IMR-90 (cell line): ENCODE results near the gene RAD52. TPM values are rescaled to one million over a fixed set of nuclear protein-coding genes. Genes with fewer than 3 reads are reported as not detected.

ENCODE experiments used
- ATAC-seq: fragments of 200-7000 bp; cut with Tn5 transposase; 2 replicates; pipeline ENCODE4 v1.9.1; 2020; ENCODE audit warnings: low read depth, mild to moderate bottlenecking, moderate library complexity
- BruUV-seq: library from RNA; stranded (reverse); fragments of 400-500 nt; replicated peaks from 2 replicates; lab custom pipeline; 2021; lab: Mats Ljungman, UMichigan
- CTCF ChIA-PET: fragments of 300-600 bp; formaldehyde crosslinking; extraction: SDS; loops from one replicate; lab custom pipeline; 2021; ENCODE audit warnings: antibody characterized with exemption; lab: Yijun Ruan, JAX
- POLR2A ChIA-PET: fragments of 300-600 bp; sonication (Branson Sonifier 250); formaldehyde crosslinking; loops from one replicate; lab custom pipeline; 2022; ENCODE audit warnings: antibody characterized with exemption; ENCODE audit not compliant: unreplicated experiment; lab: Charles Lee
- DNase-seq: peaks from one replicate; pipeline ENCODE4 v3.0.0; 2013
- H2AFZ ChIP-seq: replicated peaks from 2 replicates; pipeline ENCODE3; 2013; ENCODE audit warnings: low read length, mild to moderate bottlenecking; ENCODE audit not compliant: poor library complexity
- H2AK5ac ChIP-seq: 2 replicates; pipeline ENCODE4 v1.6.1; 2013; ENCODE audit warnings: low read depth, low read length, inconsistent platforms
- H2AK9ac ChIP-seq: replicated peaks from 2 replicates; pipeline ENCODE3; 2013; ENCODE audit warnings: mild to moderate bottlenecking, low read depth, low read length, moderate library complexity; ENCODE audit not compliant: poor library complexity
- H2BK120ac ChIP-seq: 2 replicates; pipeline ENCODE4 v1.6.1; 2013; ENCODE audit warnings: low read depth, low read length, inconsistent platforms
- H2BK15ac ChIP-seq: 3 replicates; pipeline ENCODE4 v1.6.1; 2013; ENCODE audit warnings: low read depth, low read length, inconsistent platforms
- H2BK20ac ChIP-seq: 2 replicates; pipeline ENCODE4 v1.6.1; 2013; ENCODE audit warnings: low read depth, mild to moderate bottlenecking, inconsistent platforms, low read length, moderate library complexity
- H2BK5ac ChIP-seq: 2 replicates; pipeline ENCODE4 v1.6.1; 2013; ENCODE audit warnings: mild to moderate bottlenecking, low read depth, low read length, inconsistent platforms; ENCODE audit not compliant: poor library complexity, severe bottlenecking
- H3K14ac ChIP-seq: replicated peaks from 2 replicates; pipeline ENCODE4 v1.6.1; 2013; ENCODE audit warnings: low read depth, low read length, inconsistent platforms
- H3K18ac ChIP-seq: 2 replicates; pipeline ENCODE4 v1.6.1; 2013; ENCODE audit warnings: low read depth, low read length, control low read depth
- H3K23ac ChIP-seq: 2 replicates; pipeline ENCODE4 v1.6.1; 2013; ENCODE audit warnings: low read depth, low read length, inconsistent platforms
- H3K27ac ChIP-seq: 2 replicates; pipeline ENCODE4 v1.5.1; 2013; ENCODE audit warnings: mild to moderate bottlenecking, control low read depth, low read length; ENCODE audit not compliant: insufficient read depth
- H3K27me3 ChIP-seq: 2 replicates; pipeline ENCODE4 v1.6.1; 2013; ENCODE audit warnings: low read length; ENCODE audit not compliant: control insufficient read depth, insufficient read depth
- H3K36me3 ChIP-seq: 2 replicates; pipeline ENCODE4 v1.6.1; 2013; ENCODE audit warnings: low read length, mixed read lengths; ENCODE audit not compliant: control insufficient read depth, insufficient read depth
- H3K4ac ChIP-seq: 2 replicates; pipeline ENCODE4 v1.6.1; 2013; ENCODE audit warnings: low read depth, low read length, inconsistent platforms
- H3K4me1 ChIP-seq: 2 replicates; pipeline ENCODE4 v1.6.1; 2013; ENCODE audit warnings: low read length, mixed read lengths; ENCODE audit not compliant: control insufficient read depth, insufficient read depth
- H3K4me2 ChIP-seq: 2 replicates; pipeline ENCODE4 v1.6.1; 2013; ENCODE audit warnings: low read depth, mild to moderate bottlenecking, control low read depth, low read length, moderate library complexity
- H3K4me3 ChIP-seq: 2 replicates; pipeline ENCODE4 v1.5.1; 2013; ENCODE audit warnings: low read depth, mild to moderate bottlenecking, control low read depth, low read length, moderate library complexity; ENCODE audit not compliant: insufficient read depth
- H3K56ac ChIP-seq: 2 replicates; pipeline ENCODE4 v1.6.1; 2013; ENCODE audit warnings: low read length, inconsistent platforms; ENCODE audit not compliant: insufficient read depth; ENCODE audit errors: extremely low read depth
- H3K79me1 ChIP-seq, 2 experiments: 2 replicates each; pipeline ENCODE4 v1.6.1; 2013; ENCODE audit warnings: low read length in 2 of 2, inconsistent platforms in 1 of 2, low read depth in 1 of 2
- H3K9ac ChIP-seq: 2 replicates; pipeline ENCODE4 v1.6.1; 2013; ENCODE audit warnings: low read depth, low read length, control low read depth
- H3K9me1 ChIP-seq: 2 replicates; pipeline ENCODE4 v1.6.1; 2013; ENCODE audit warnings: low read length, inconsistent platforms; ENCODE audit not compliant: insufficient read depth
- H3K9me3 ChIP-seq: 2 replicates; pipeline ENCODE4 v1.6.1; 2013; ENCODE audit warnings: low read length; ENCODE audit not compliant: control insufficient read depth, insufficient read depth
- H4K20me1 ChIP-seq: 2 replicates; pipeline ENCODE4 v1.6.1; 2013; ENCODE audit warnings: low read length, inconsistent platforms; ENCODE audit not compliant: insufficient read depth
- H4K5ac ChIP-seq: 2 replicates; pipeline ENCODE4 v1.6.1; 2013; ENCODE audit warnings: mild to moderate bottlenecking, low read depth, low read length, control low read depth
- H4K8ac ChIP-seq, 2 experiments: 2 replicates each; pipeline ENCODE4 v1.6.1; 2013; ENCODE audit warnings: low read depth in 2 of 2, low read length in 2 of 2, control low read depth in 1 of 2, inconsistent platforms in 1 of 2
- H4K91ac ChIP-seq: 2 replicates; pipeline ENCODE4 v1.6.1; 2013; ENCODE audit warnings: low read depth, low read length, inconsistent platforms; ENCODE audit not compliant: insufficient read depth
- BHLHE40 ChIP-seq: fragments of 150-350 bp; IDR thresholded peaks from 2 replicates; pipeline ENCODE4 v1.6.1; 2016; ENCODE audit warnings: mild to moderate bottlenecking, low read depth, low read length
- ELK1 ChIP-seq: fragments of 150-350 bp; IDR thresholded peaks from 2 replicates; pipeline ENCODE4 v1.6.1; 2016; ENCODE audit warnings: low read depth, mild to moderate bottlenecking, low read length, moderate library complexity, borderline replicate concordance
- FOS ChIP-seq: fragments of 150-350 bp; IDR thresholded peaks from 2 replicates; pipeline ENCODE4 v1.6.1; 2016; ENCODE audit warnings: low read depth, low read length
- MXI1 ChIP-seq: IDR thresholded peaks from 2 replicates; pipeline ENCODE4 v1.6.1; 2012; ENCODE audit warnings: low read depth, mild to moderate bottlenecking, low read length, moderate library complexity, borderline replicate concordance
- RCOR1 ChIP-seq: IDR thresholded peaks from 2 replicates; pipeline ENCODE4 v1.6.1; 2012; ENCODE audit warnings: mild to moderate bottlenecking, low read length, improper control_type of control experiment; ENCODE audit not compliant: insufficient replicate concordance
- RFX5 ChIP-seq: IDR thresholded peaks from 2 replicates; pipeline ENCODE4 v1.8.0; 2012; ENCODE audit warnings: low read depth, mild to moderate bottlenecking, low read length, moderate library complexity
- WGBS, 2 experiments: methylation state at CpG; one replicate each; pipeline versions ENCODE4 v1.1.5 to v1.1.7; 2013; ENCODE audit warnings: missing lambda C conversion rate in 2 of 2; ENCODE audit not compliant: insufficient read length in 1 of 2; ENCODE audit errors: extremely low coverage in 2 of 2; 5-methylcytosine and 5-hydroxymethylcytosine counted together
- dilution Hi-C: fragments of 300-500 bp; cut with HindIII; formaldehyde crosslinking; loops from one replicate; pipeline ENCODE4 v1.14.3; 2018; ENCODE audit warnings: low sequenced_read_pairs; ENCODE audit not compliant: unreplicated experiment
- in situ Hi-C: fragments of 300-500 bp; cut with MboI; formaldehyde crosslinking; loops from 3 replicates; pipeline ENCODE4 v1.14.3; 2019; ENCODE audit warnings: low sequenced_read_pairs, inconsistent platforms, mixed read lengths
- intact Hi-C: fragments of 100-400 bp; cut with micrococcal nuclease; formaldehyde crosslinking; loops from 2 replicates; pipeline ENCODE4 v1.10.0; 2022
- polyA plus RNA-seq, 3 experiments: library from polyadenylated mRNA; depleted of rRNA; stranded (reverse); fragments of >200 nt; gene quantifications; 2 replicates each; pipeline ENCODE4 v1.2.3, GENCODE V29; 2012; ENCODE audit warnings: low replicate concordance in 1 of 3
- total RNA-seq: library from RNA; depleted of rRNA; stranded (reverse); fragments of >200 nt; gene quantifications from 2 replicates; pipeline ENCODE4 v1.2.3, GENCODE V29; 2012

RAD52 gene
- total and polyA plus RNA-seq, 2 of the 4 experiments (the other 2 are of a cell fraction) = 10.7 to 11.3 TPM

DNA sequence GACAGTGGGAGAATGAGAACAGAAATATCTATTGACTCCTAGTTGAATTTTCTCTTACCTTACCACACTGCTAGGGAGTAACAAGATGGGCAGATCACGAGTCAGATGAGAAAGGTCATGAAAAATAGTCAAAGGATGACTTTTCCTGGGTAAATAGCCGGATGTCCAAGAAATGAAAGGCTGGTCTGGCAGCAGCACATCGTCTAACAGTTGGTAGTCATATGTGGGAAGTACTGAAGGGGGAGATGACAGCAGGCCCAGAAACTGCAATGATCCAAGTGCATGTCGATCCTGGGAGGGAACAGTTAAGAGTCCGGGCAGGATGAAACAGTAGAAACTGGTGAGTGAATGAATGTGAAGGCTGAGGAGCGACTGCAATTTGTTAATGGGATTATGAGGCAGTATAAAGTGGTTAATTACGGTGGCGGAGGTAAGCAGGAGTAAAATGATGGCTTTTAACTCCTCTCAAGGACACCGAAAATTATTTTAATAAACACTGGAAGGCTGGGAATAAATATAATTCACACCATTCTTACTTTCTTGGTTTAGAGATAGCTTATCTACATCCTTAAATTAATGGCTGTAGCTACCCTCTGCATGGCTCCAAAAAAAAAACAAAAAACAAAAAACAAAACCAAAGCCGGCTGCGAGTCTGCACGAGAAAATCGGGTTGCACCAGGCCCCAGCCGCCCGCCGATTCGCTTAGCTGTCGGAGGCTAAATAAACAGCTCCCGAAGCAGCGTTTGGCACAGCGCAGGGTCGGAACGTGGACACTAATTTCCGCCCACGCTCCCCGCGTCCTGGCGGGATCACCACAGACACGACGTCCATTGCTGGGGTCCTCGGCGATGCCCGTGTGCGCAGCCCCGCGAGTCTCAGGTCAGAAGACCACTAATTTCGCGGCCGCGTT, 40.5 kb upstream of the RAD52 start:
- ATAC-seq = peak; percentile 41
- BruUV-seq = TSS peak; percentile 37
- peak overlapping the region; percentile 49 for H3K18ac ChIP-seq
- H2BK5ac ChIP-seq = peak overlapping the region; percentile 97
- dilution Hi-C loops = no loop called here
- H3K27ac ChIP-seq = peak overlapping the region; percentile 96
- H3K9ac ChIP-seq = peak overlapping the region; percentile 85
- intact Hi-C loops = loop anchor here (2.0 to 10.0 kb wide), 4 partner anchors 41 to 595 kb away; partner anchors contain the start of gene RAD52
- H3K79me1 ChIP-seq = peaks cover 19 to 38% of the 10 kb centered on the region in 2 experiments
- H3K9me1 ChIP-seq = peaks cover 9% of the 10 kb centered on the region
- H3K56ac ChIP-seq = peak overlapping the region; percentile 82
- H2BK20ac ChIP-seq = peak overlapping the region; percentile 8; the same call in 1 of the 2 replicates
- peak overlapping the region; percentile 56 for H3K4me2 ChIP-seq
- H3K4ac ChIP-seq = peak overlapping the region; percentile 93
- peak overlapping the region; percentile 96 for H2AFZ ChIP-seq
- H2AK9ac ChIP-seq = peak overlapping the region; percentile 99
- peak overlapping the region; percentile 81 for H3K23ac ChIP-seq
- POLR2A ChIA-PET = interaction anchor here (0.8 kb wide), 1 partner anchor 41 kb away, joined by 8 read pairs; the partner anchor contains the start of gene RAD52
- 0% methylated on average over 15 of the region's 40 CpGs; no CpG with 5 or more reads in 1 of the 2 experiments for WGBS, 2 experiments
- H4K20me1 ChIP-seq = peaks cover 9% of the 10 kb centered on the region
- H4K5ac ChIP-seq = peak overlapping the region; percentile 33
- peak; percentile 81 for DNase-seq
- no peaks in the 10 kb centered on the region for H3K9me3 ChIP-seq
- H2AK5ac ChIP-seq = peak overlapping the region; percentile 68
- in situ Hi-C loops = no loop called here
- H3K4me3 ChIP-seq = peak overlapping the region; percentile 77
- CTCF ChIA-PET = interaction anchor here (0.6 kb wide), 1 partner anchor 136 kb away, joined by 5 read pairs; no protein-coding TSS in a partner anchor
- H3K4me1 ChIP-seq = peaks cover 6% of the 10 kb centered on the region
- H2BK15ac ChIP-seq = peak overlapping the region; percentile 88; the same call in 2 of the 3 replicates
- H4K8ac ChIP-seq = peak overlapping the region; percentile 85 to 98
- TF ChIP-seq RCOR1 (peak; percentile 64), RFX5 (no peak), MXI1 (peak; percentile 35; the same call in 1 of the 2 replicates), FOS (no peak), BHLHE40 (peak; percentile 60), ELK1 (no peak)
- H3K27me3 ChIP-seq = no peaks in the 10 kb centered on the region
- H2BK120ac ChIP-seq = peak overlapping the region; percentile 95
- H3K36me3 ChIP-seq = no peaks in the 10 kb centered on the region
- peak overlapping the region; percentile 99 for H3K14ac ChIP-seq
- peak overlapping the region; percentile 90 for H4K91ac ChIP-seq
